Pons (tissue), 1 donor: Measurements from ENCODE around the gene C22orf31.

Source experiments
- DNase-seq: peaks from one replicate; pipeline ENCODE4 v3.0.0-alpha.2; 2016; ENCODE audit warnings: low spot score

C22orf31 gene

DNA sequence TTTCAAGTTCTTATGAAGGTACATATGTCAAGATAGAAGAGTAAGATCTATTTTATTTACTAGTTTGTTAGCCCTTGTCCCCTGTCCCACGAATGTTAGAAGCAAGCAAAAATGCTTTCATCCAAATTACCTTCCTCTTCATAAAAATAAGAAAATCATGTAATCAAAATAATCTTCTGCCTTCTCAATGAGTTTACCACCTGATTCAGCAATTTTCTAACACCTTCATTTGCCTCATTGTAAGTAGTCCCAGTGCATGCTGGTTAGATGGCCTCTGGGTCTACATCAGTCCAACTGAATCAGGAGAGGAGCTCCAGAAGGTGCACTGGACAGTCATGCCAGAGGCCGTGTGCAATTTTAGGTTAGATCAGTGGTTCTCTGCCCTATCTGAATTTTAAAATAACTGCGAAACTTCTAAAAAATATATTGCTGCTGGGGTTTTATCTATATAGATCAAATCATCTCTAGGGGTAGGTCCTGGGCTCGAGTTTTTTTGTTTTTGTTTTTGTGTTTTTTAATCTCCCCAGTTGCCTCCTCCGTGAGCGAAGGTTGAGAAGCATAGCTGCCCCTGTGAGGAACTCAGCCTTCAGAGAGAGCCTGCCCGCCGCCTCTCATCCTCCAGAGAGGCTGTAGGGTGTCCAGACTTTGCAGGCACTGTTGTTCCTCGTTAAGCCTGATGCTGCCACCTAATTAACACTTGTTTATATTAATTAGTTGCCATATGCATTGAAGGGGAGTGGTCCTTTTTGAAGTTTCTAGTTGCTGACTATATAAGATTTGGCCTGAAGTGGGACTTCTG lies 32.2 kb downstream of the C22orf31 start:
- no peak for DNase-seq

GRCh38 chr22:29028468-29028867 lies 33.2 kb downstream of the C22orf31 start:
- no peak for DNase-seq

DNA sequence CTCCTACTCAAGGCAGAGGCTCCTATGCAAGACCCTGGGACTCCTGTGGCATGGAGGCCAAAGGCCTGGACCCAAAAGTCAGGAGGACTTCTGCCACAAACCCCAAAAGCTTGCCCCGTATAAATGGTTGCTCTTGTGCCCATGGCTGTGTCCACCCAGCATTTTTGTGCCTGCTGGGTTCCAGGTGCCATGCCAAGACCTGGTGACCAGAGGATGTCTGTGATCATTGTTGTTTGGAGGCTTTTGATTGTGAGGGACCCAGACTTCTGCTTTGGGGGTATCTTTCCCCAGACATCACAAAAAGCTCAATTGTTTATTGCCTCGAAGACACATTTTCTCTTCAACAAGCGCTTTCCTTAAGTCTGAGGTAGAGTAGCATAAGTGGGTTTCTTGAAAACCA lies 35.1 kb downstream of the C22orf31 start:
- no peak for DNase-seq

DNA sequence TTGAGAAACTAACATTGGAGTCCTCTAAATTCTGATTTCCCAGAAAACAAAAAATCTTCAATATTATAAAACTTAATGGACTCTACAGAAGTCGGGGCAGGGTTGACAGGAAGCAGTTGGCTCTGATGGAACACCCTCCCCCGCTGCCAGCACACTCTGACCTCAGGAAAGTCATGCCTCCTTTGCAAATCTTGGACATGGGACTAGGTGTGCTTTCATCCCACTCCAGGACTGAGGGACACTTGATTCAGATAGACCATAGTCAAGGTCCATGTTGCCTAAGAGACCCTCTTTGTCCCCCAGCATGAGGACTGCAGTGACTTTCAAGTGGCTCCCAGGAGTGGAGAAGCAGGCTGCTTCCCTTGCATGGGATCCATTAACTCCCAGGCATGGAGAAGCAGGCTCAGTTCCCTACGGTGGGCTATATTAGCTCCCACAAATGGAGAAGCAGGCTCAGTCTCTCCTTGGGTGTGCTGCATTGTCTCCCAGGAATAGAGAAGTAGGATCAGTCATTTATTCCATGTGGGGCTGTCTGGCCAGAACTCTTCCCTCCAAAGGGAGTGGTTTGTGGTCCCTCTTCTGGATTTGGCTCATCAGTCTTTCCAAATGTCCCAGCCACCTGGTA lies 38.3 kb downstream of the C22orf31 start:
- DNase-seq: no peak

DNA sequence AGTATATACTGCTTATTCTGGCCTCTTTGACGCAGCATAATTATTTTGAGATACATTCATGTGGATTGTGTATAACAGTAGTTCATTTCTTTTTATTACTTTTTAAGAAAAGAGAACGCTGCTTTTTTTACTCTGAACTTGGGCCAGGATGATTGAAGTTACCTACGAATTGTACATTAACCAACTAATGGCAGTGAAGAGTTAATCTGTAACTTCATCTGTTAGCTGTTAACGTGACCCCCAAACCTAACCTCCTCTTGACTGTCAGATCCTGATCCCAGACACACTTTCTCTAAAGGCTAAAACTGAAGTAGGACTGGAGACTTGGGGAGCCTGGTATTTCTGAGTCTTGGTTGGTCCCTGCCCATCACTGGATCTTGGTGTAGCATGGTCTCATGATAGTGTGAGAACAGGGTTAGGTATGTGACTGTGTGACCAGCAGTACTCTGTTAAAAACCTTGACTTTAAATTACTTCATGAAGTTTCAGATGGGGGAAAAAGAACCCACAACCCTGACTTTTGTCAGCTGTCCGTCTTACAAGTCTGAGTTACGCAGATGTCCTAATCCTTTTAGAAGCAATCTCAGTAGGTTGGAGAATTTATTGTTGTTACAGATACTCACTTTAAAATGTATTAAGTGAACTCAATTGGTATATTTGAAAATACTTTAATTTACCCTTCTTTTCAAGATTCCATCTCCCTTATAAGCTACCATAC lies 39.4 kb downstream of the C22orf31 start:
- no peak for DNase-seq

GRCh38 chr22:29018293-29019189 lies 43.1 kb downstream of the C22orf31 start:
- DNase-seq: no peak

DNA sequence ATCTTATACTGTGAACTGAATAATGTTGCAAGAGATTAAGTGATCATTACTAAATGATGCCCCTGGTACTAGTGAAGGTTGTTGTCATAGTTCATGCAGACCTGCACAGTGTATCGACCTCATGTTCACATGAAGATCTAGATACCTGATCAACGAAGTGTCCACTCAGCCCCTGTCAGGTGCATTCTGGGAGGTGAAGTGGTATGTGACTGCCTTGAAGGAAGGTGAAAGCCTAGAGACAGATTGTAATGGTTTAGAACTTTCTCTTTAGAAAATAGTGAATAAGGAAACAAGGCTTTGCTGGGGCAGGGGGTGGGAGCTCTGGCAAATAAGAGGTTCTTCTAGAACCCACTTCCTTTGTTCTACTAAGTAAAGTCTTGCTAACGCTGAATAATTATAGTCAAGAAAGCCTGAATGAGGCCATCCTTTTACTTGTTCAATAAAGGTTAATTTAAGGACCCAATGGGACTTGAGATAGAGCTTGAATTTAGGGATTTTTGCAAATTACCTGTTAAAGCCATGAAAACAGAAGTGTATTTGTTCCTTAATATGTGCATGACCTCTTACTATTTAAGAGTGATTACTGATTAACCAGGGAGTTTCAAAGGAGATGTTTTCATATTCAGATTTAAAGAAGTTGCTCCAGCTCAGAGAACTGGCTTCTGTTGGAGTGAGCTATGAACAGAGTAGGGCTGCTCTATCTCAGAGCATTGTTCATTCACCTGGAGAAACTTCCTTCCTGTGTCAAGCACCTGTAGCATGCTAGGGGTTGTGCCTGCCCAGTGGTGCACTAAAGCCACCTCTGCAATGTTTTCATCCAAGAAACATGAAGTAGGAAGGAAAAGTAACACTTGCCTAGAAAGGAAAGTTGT lies 45.3 kb downstream of the C22orf31 start:
- DNase-seq: no peak

DNA sequence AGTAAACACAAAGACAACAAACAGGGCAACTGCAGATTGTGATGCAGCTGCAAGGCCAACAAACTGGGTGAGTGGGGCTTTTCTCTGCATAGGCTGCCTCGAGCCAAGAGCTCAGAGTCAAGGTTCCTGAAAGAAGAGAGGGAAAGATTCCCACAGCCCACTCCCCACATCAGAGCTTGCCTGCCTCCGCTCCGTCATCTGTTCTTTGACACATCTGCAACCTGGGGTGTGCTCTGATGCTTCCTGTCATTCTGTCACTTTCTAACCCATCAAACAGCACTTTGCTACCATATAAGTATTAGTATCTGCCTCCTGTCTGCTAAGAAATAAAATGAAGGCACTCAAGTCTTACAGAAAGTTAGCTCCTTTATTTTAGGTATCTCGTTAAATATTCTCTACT lies 46.9 kb downstream of the C22orf31 start:
- no peak for DNase-seq

DNA sequence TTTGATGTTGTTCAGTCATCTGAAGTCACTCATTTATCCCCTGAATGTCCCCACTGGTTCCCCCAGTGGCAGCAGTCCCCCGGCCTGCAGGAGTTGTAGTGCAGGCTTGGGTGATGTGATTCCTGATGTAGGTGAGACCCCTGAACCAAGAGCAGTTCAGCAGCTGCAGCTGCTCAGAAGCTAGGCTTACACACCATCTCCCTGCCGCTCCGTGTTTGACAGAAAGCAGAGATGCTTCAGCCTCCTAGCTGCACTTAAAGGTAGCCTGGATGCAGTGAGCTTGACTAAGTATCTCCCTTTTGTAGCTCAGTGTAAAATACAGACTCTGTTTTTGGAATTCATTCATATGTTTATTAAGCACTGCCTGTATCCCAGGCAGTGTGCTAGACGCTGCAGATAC lies 47.3 kb downstream of the C22orf31 start:
- DNase-seq: no peak

- DNase-seq: no peak
Observed at GRCh38 chr22:29012952-29013351, 48.7 kb downstream of the C22orf31 start.

DNA sequence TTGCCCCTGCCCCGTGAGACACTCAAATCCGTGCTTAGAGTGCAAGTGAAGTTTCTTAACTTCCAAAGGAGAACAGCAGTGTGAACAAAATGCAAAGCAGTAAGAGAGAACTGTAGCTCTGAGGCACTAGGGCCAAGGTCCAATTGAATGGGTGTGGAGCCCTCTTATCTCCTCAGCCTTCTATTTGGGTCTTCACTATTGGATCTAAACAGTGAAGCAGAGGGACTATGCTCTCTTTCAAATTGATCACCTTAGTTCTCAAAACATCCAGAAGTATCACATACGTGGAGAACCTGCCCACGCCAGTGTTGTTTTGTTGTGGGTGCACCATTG lies 49.6 kb downstream of the C22orf31 start:
- peak; percentile 17 for DNase-seq

DNA sequence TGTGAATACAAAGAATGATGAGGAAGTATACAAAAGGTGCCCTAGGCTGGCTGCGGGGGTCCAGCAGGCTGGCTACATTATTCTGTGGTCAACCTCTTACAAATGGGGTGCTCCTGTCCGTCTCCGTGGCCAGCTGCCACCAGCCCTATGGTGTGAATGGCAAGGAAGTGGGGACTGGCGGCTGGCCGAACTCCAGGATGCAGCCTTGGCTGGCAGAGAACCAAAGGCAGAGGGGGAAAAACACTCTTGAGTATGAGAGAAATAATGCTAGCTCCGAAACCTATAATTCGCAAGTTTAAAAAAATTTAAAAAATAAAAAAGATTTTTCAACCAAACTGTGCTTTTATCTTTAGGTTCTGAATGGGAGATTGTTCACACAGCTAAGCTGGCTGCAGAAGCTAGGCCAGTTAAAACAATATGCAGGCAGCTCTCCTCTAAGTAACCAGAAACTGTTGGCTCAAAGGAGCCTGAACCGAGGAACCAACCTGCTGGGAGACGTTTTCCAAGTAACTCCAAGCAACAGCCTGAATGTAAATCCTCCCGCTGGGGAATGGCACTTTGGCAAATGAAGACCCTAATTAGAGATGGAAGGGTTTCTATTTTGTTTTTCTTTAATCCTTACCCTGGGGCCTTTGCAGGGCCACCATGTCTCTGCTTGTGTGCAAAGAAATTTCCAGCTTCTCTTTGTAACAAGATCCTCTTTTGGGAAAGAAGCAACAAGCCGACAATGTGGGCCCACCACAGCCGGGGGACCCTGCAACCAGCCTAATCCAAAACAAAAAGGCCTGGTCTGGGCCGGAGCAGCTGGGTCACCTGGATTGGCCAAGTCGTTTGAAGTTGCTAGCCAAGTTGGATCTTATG lies 50.2 kb downstream of the C22orf31 start:
- peak; percentile 35 for DNase-seq

DNA sequence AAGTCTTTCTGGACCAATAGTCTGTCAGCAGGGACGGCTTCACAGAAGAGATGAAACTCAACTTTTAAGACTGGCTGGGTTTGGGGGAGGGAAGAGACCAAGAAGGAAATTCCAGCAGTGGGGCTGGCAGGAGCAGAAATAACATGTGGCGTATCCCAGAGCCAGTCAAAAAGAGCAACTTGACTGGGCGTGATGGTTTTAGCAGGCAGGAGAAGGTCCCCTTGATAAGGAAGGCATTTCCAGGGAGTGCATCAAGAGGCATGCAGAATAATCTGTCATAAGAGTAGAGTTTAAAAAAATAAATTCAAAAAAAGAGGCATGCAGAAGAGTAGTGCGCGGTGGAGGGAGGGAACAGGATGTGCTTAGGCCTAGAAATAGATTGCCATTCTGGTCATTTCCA lies 52.5 kb downstream of the C22orf31 start:
- no peak for DNase-seq
